ENCODE measurements around the gene HDAC7. TPM values are rescaled to one million over a fixed set of nuclear protein-coding genes. Genes with fewer than 3 reads are reported as not detected.
A peak's percentile ranks its signal among the peaks of the same experiment; 100 is the strongest.

The HDAC7 gene
- total RNA-seq: 39.9 and 47.9 TPM in 2 replicates

GRCh38 chr12:47819896-47820630, at the start of gene HDAC7:
TSS of gene HDAC7 (minus strand) at chr12:47819903. CDS start at chr12:47819785, 118 bp downstream.
- no peak for TF ChIP-seq CTCF (IDR thresholded peaks at IDR 0.05; ENCODE audit: insufficient read depth, low read depth, low read length)
- peak within 1 kb of the TSS; percentile 58 for H3K4me3 ChIP-seq (ENCODE audit: low read depth, low read length)
- peak; percentile 79 for DNase-seq (ENCODE audit: low read depth)

- no peak for DNase-seq (ENCODE audit: low read depth)
- no peak for TF ChIP-seq CTCF (IDR thresholded peaks at IDR 0.05; ENCODE audit: insufficient read depth, low read depth, low read length)
- H3K4me3 ChIP-seq (ENCODE audit: low read depth, low read length): no peak overlapping the region
Measured at GRCh38 chr12:47868552-47869031, 48.9 kb upstream of the HDAC7 start.

- no peak overlapping the region for H3K4me3 ChIP-seq (ENCODE audit: low read depth, low read length)
- no peak for TF ChIP-seq CTCF (IDR thresholded peaks at IDR 0.05; ENCODE audit: insufficient read depth, low read depth, low read length)
- DNase-seq (ENCODE audit: low read depth): no peak
Measured at GRCh38 chr12:47868041-47868440, 48.3 kb upstream of the HDAC7 start.

- DNase-seq (ENCODE audit: low read depth): peak; percentile 86
- no peak for TF ChIP-seq CTCF (IDR thresholded peaks at IDR 0.05; ENCODE audit: insufficient read depth, low read depth, low read length)
- no peak overlapping the region for H3K4me3 ChIP-seq (ENCODE audit: low read depth, low read length)
Measured at GRCh38 chr12:47867495-47867941, 47.8 kb upstream of the HDAC7 start.

- no peak overlapping the region for H3K4me3 ChIP-seq (ENCODE audit: low read depth, low read length)
- DNase-seq (ENCODE audit: low read depth): no peak
- TF ChIP-seq CTCF (IDR thresholded peaks at IDR 0.05; ENCODE audit: insufficient read depth, low read depth, low read length): no peak
Measured at GRCh38 chr12:47864646-47865235, 45.0 kb upstream of the HDAC7 start.

GRCh38 chr12:47863985-47864384, 44.3 kb upstream of the HDAC7 start:
- no peak overlapping the region for H3K4me3 ChIP-seq (ENCODE audit: low read depth, low read length)
- no peak for TF ChIP-seq CTCF (IDR thresholded peaks at IDR 0.05; ENCODE audit: insufficient read depth, low read depth, low read length)
- no peak for DNase-seq (ENCODE audit: low read depth)

Data from fibroblast of villous mesenchyme (primary cell).